OCI-LY3 (cell line): Measurements from ENCODE around the gene APOF.

Experiments
- EZH2phosphoT487 ChIP-seq: fragments of 200-600 bp; shearing (Covaris generic); IDR thresholded peaks from 2 replicates; pipeline ENCODE4 v1.6.1; 2018; ENCODE audit warnings: antibody characterized with exemption, mixed run types, low read depth
- TF ChIP-seq, protein P1 (sequence below): fragments of 200-600, 300-600 bp; sonication (generic); IDR thresholded peaks from 2 replicates; pipeline ENCODE4 v1.5.1; 2014; ENCODE audit warnings: antibody characterized with exemption, low read length, low read depth

GRCh38 chr12:56374726-56375597, 12.3 kb upstream of the APOF start:
- TF ChIP-seq, protein P1, sequence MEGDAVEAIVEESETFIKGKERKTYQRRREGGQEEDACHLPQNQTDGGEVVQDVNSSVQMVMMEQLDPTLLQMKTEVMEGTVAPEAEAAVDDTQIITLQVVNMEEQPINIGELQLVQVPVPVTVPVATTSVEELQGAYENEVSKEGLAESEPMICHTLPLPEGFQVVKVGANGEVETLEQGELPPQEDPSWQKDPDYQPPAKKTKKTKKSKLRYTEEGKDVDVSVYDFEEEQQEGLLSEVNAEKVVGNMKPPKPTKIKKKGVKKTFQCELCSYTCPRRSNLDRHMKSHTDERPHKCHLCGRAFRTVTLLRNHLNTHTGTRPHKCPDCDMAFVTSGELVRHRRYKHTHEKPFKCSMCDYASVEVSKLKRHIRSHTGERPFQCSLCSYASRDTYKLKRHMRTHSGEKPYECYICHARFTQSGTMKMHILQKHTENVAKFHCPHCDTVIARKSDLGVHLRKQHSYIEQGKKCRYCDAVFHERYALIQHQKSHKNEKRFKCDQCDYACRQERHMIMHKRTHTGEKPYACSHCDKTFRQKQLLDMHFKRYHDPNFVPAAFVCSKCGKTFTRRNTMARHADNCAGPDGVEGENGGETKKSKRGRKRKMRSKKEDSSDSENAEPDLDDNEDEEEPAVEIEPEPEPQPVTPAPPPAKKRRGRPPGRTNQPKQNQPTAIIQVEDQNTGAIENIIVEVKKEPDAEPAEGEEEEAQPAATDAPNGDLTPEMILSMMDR, result no peak
- no peak for TF ChIP-seq EZH2phosphoT487
